GM19025 (cell line): ENCODE data around the gene WNT2B.

Source experiments
- ATAC-seq: cut with Tn5 transposase; IDR thresholded peaks from one replicate; pipeline ENCODE4 v1.9.1; 2021; ENCODE audit warnings: mild to moderate bottlenecking, low read depth, moderate library complexity; ENCODE audit not compliant: unreplicated experiment

The WNT2B gene

DNA sequence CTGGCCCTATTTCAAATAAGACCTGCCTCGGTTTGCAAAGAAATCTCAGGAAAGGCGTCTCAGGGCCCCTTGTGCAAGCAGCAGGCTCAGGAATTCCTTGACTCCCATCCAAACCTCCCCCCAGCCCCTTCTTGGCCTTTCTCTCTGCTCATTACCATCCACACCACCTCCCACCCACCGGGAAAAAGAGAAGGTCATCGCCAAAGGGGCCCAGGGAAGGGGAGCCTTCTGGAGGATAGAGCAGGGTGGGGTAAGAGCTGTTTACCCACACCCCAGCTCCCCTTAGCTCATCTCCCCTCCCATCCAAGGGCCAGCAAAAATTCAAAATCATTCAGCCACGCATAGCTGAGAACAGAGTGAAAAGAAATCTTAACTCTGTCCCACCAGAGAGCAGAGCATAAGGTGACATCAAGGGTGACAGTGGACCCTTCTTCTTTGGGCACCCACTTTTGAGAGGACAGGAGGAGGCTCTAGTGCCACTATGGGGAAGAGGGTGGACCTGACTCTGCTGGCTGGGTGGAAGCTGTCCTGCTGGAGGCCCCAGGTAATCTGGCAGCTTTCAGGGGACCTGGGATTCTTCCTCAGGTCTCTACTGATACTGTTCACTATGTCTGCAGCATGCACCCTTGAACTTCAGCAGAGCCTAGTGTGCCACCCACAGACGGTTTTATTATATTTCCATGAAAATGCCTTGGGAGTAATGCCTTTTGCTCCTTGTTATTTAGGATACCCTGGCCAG lies 3.9 kb upstream of the WNT2B start:
- ATAC-seq = no peak

DNA sequence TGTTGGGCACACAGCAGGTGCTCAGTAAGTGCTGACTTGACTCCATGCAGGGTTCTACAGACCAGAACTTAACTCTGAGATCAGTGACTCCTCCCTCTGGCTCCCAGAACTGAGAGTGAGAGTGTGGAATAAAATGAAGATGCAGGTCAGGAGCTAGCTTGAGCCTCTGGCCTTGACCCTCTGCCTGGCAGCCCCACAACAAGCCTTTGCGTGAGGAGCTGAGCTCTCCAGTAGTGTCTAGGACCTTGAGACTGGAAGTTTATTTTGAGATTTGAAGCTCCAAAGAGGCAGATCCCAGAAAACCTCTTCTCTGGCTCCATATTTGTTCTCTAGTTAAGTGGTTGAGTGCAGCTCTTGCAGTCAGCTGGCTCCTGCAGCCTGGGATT lies 3.4 kb upstream of the WNT2B start:
- no peak for ATAC-seq

DNA sequence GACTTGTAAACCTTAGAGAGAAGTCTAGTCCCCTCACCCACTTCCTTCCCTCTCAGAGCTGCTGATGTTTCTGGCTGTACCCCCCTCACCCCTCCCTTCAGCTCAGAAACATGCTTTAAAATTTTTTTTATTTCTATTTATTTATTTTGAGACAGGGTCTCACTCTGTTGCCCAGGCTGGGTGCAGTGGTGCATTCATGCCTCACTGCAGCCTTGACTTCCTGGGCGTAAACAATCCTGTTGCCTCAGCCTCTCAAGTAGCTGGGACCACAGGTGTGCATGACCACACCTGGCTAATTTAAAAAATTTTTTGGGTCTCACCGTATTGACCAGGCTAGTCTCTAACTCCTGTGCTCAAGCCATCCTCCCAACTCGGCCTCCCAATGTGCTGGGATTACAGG lies 2.9 kb upstream of the WNT2B start:
- ATAC-seq = no peak

DNA sequence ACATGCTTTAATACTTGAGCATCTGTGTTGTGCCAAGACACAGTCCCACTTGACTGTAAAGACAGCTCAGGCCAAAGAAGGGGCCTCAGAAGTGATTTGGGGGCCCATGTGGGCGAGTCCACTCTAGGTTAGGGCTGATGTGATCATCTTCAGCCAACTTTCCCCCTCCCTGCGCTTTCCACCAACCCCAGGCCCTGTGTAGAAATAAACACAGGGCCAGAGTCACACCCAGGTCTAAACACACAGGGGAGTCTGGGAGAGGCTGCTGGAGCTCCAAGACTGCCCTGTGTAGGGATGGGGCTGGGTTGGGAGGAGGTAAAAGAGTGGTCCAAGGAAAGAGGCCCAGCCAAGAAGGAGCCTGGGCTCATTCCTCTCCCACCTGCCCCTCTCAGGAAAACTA lies 2.5 kb upstream of the WNT2B start:
- ATAC-seq = no peak

DNA sequence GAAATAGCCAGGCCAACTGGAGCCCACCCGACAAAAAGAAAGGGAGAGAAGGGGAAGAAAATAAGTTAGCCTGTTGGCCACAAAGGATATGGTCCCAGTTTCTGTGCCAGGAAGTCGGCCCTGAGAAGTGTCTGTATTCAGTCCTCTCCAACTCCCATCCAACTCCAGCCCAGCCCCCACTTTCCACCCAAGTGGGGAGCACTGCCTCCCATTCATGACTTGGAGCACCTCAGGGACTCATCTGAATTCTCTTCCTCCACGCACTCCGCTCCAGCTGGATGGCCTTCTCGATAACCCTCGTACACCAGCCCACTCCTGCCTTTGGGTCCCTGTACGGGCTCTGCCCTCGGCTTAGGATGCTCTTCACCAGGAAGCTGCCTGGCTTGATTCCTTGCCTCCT lies 2.0 kb upstream of the WNT2B start:
- ATAC-seq = no peak

DNA sequence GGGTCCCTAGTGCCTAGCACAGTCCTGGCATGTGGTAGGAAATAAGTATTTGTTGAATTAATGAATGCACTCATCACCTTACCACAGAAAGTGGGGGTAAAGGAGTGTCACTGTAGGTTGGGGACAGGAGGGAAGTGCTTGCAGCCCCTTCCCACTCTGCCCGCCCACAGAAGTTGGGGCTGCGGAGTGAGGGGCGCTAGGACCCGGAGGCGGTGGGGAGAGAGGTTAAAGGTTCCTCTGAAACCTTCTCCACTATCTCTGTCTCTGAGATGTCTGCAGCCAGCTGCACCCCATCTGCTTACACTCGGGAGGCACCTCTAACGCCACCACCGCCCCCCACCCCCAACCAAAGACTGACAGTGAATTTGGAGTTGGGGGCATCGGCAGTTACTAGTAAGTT lies 1.4 kb upstream of the WNT2B start:
- no peak for ATAC-seq

DNA sequence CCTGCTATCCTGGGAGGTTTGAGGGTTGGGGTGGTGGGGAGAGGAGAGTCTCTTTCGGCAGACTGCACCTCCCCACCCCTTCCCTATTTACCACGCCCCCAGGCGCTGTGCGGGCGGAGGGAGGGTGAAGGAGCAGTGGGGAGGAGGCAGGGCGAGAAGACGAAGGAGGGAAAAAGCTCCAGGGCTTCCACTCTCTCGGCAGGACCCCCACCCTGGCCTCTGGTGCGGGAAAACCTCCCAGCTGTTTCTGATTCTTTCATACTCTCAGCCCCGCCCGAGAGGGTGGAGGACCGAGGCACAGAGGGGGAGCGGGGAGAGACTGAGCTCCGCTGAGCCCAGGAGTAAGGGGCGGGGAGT lies 866 bp upstream of the WNT2B start:
- no peak for ATAC-seq

DNA sequence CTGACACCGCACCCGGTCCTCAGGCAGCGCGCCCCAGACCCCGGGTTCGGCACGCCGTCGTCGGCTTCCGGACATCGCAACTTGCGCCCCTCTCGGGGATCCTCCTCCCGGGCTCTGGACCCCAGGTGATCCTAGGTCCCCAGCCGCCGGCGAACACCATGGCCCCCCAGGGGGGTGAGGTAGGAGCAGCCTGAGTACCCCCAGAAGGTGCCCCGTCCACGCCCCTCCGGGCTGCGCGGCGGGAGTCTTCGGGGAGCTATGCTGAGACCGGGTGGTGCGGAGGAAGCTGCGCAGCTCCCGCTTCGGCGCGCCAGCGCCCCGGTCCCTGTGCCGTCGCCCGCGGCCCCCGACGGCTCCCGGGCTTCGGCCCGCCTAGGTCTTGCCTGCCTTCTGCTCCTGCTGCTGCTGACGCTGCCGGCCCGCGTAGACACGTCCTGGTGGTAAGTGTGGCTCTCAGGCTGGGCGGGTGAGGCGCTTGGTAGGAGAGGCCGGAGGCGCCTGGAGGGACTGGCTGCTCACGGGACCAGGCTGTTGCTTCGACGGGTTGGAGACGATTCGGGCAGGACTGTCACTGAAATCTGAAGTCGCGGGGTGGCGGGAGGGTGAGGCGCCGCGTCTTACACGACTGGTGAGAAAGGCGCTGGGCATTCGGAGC lies 367 bp downstream of the WNT2B start:
- no peak for ATAC-seq

DNA sequence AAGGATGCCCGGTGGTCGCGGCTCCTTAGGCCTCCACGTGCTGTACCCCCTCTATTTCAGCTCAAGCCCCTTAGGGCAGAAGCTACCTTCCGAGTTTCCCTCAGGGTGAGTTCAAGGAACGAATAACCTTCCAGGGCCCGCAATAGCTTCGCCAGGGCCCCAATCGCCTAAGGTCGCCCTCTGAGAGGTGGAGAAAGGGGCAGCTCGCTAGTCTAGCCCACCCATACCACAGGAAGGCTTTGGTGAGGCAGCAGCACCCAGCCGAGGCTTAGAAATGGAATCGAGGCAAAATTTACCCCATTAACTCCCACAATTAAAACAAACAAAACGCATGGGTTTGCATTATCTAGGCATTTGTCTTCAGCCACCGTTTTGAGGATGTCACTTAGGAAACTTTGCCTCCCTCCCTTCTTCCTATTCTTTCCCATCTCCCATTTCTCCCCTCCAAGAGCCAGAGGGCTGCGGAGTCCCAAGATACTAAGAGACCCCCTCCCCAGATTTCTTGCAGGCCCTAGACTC lies 954 bp downstream of the WNT2B start:
- no peak for ATAC-seq

DNA sequence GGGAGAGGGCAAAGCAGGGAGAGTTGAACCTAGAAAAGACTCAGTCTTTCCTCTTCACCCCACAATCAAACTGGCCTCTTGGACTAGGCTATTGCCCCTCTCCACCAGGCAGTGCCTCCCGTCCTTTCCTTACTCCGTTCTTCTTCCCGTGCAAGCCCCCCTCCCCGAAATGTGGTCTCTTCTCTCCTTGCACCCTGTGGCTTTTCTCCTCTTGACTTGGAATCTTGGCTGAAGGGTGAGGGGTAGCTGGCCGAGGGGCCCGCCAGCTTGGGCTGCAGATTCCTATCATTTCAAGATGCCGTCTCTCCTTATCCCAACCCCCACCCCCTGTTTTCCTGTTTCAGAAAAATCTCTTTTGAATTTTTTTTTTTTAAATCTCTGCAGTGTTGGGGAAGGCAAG lies 1.6 kb downstream of the WNT2B start:
- ATAC-seq = no peak

DNA sequence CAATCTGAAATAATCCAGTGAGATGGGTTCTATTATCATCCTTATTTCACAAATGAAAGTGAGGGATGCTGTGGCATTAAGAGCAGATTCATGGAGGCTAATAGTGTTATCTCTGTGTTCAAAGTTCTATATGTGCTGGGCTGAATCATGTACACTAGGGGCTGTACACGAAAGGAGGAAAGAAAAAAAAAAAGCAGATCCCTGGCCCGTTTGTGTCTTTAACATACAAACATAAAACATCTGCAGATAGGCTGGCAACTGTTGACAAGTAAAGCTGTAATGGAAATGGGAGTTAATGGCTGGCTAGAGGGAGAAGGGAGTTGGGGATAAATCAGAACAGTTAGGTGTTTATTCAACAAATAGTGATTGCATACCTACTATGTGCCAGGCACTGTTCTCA lies 3.1 kb downstream of the WNT2B start:
- ATAC-seq = no peak

DNA sequence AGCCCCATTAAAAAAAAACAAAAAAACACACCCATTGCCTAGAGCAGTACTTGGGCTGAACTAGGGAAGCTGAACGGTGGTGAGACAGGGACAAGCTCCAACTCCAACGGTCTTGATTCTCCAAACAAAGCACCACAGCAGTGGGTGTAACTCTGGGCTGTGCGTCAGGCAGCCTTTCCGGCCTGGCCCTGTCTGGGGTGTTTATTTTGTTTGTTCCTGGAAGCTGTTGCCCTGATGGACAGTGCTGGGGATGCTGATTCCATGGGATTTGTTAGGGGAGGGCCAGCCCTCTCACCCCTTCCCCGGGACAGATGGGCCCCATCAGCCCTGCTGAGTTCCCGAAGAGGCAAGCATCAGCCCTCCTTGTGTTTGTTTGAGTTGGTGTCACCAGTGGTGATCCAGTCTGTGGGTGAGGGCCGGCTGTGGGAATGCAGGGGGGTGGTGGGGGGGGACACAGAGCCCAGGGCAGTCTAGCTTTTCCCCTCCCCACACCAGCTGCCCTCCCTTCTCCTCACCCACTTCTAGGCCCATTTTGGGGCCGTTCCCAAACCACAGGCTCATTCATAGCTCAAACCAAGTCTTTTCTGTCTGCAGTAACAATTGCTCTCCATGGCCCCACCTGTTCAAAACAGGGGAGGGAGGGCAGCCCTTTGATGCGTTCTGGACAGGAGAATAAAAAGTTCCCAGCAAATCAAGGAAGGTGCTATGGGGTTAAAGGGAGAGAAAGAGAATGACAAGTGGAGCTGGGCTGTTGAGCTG lies 4.5 kb downstream of the WNT2B start:
- ATAC-seq = no peak

DNA sequence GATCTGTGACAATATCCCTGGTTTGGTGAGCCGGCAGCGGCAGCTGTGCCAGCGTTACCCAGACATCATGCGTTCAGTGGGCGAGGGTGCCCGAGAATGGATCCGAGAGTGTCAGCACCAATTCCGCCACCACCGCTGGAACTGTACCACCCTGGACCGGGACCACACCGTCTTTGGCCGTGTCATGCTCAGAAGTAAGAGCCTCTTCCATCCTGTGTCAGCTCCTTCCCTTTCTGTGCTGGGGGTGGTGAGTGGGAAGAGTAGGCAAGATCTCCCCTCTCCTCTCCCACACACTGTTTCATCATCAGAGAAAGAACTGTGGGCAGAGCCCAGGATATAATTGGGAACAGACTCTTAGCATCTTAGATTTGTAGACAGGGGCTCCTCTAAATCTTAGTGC lies 6.1 kb downstream of the WNT2B start:
- ATAC-seq = no peak

DNA sequence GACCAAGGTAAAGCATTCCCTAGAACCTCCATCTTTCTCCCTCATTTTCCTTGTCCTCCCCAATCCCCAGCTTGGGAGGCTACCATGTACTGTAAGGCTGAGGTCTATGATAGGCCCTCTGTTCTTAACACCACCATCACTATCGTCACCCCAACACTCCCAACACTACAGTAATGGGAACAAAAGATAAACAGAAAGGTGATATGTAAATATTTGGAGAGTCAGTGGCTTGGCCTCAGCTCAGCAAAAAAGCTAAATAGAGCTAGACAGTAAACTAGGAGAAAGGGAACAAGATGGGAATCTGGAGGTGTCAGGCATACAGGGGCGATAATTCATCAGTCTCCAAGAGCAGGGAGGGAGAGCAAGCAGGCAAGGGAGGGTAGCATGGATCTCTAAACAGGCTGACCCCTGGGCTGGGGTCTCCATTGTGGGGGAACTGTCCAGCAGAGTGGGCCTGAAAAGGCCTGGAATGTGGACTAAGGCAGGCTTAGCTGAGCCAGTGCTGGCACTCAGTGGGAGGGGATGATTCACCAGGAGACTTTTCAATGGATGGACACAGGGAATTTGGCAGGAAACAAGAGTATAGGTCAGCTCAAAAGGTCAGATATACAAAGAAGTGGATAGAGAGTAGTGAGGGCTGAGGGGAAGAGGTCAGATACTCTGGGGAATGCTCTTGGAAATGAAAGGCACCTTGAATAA lies 6.7 kb downstream of the WNT2B start:
- no peak for ATAC-seq

DNA sequence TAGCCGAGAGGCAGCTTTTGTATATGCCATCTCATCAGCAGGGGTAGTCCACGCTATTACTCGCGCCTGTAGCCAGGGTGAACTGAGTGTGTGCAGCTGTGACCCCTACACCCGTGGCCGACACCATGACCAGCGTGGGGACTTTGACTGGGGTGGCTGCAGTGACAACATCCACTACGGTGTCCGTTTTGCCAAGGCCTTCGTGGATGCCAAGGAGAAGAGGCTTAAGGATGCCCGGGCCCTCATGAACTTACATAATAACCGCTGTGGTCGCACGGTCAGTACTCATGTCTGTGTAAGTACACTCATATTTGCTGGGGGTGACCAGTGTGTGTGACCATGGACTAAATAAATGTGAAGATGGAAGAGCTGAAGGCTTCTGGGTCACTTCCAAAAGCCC lies 7.4 kb downstream of the WNT2B start:
- no peak for ATAC-seq

DNA sequence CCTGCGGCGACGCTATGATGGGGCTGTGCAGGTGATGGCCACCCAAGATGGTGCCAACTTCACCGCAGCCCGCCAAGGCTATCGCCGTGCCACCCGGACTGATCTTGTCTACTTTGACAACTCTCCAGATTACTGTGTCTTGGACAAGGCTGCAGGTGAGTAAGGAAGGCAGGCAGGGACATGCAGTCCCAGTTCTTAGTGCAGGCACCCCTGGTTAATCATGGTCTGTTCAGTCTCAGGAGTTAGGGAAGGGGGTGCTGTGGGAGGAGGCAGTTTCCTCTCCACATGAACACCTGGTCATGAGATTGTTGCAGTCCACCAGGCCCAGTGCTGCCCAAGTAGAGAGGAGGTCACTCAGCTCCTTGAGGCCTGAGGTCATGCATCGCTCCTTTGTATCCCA lies 8.5 kb downstream of the WNT2B start:
- no peak for ATAC-seq

DNA sequence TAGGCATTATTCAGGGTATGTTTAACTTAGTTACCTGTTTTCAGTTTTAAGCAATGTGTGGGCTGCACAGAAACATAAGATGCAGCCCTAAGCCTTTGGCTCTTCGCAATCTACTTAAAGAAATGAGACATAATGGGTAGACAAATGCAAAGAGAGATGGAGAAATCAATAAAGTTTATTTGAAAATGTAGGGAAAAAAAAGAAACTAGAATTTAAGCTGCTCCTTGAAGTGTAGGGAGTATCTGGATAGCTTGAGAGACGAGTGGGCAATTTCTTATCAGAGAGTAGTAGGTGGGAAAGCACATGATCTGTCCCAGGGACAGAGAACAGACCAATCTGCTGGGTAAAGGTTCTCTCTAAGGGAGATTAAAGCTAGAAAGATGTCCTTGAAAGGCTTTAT lies 8.9 kb downstream of the WNT2B start:
- ATAC-seq = no peak

DNA sequence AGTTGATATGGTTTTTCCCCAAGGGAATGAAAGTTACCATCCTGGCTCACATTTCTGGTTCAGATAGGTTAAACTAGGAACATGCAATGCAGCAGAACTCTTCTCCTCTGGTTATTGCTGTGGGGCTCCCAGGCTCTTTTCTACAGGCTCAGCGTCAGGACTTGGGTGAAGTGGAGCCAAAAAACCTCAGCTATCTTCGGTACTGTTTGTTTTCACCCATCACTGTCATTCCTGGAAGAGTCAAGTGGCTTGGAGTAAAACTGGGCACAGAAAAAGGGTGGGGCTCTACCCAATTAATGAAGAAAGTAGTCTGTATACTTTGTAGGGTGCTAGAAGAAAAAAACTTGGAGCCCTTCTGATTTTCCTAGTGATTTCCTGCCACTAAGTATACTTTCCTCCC lies 9.4 kb downstream of the WNT2B start:
- no peak for ATAC-seq

DNA sequence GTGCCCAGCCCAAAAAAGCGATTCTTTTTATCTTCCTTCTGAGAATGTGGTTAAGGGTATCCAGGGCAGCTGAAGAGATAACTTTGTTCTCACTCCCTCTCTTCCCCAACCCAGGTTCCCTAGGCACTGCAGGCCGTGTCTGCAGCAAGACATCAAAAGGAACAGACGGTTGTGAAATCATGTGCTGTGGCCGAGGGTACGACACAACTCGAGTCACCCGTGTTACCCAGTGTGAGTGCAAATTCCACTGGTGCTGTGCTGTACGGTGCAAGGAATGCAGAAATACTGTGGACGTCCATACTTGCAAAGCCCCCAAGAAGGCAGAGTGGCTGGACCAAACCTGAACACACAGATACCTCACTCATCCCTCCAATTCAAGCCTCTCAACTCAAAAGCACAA lies 11.4 kb downstream of the WNT2B start:
- no peak for ATAC-seq

DNA sequence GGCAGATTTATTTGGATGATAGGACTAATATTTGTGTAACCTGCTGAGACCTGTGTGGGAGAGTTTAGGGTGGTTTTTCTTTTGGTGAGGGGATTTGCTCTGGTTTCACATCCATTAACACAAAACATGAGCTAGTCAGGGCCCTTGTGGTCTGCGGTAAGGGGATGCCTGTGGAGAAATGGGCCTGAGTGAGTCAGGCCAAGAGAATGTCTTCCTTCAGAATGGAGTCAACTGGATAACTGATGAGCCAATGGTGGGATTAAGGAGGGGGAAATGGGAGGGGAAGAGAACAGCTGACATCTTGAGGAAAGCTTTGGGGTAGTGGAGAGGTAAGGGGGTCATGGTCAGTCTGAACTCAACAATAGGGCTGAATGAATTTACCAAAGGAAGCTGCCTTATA lies 13.9 kb downstream of the WNT2B start:
- no peak for ATAC-seq

DNA sequence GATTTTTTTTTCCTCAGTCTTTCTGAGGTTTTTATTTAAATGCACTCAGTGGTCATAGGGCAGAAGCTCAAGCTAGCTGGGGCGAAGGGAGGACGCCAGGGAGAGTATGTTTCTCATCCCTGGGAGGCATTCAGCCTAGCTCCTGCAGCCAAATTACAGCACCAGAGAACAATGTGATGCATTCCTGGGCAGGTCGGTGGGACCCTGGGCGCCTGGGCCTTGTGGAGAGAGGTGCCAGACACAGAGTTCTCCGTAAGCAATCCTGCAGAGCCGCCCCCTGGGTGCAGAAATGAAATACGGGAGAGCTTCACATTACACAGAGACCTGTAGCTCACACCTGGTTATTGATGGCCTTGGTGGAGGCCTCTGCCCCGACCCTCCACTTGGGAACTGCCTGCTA lies 15.5 kb downstream of the WNT2B start:
- ATAC-seq = no peak
